H1 (cell line): ENCODE data around the gene AGAP1. TPM values are rescaled to one million over a fixed set of nuclear protein-coding genes. Genes with fewer than 3 reads are reported as not detected.

Source experiments
- CTCF ChIA-PET: fragments of 300-600 bp; sonication (Branson Sonifier 250); formaldehyde crosslinking; loops from one replicate; lab custom pipeline; 2021; ENCODE audit not compliant: partially characterized antibody; lab: Charles Lee
- POLR2A ChIA-PET: fragments of 300-600 bp; sonication (Branson Sonifier 250); formaldehyde crosslinking; loops from one replicate; lab custom pipeline; 2021; ENCODE audit warnings: inconsistent platforms; ENCODE audit not compliant: partially characterized antibody; lab: Charles Lee
- DNase-seq, 2 experiments: peaks; one replicate each; pipeline versions ENCODE4 v3.0.0 to v3.0.0-alpha.2; 2010 to 2022; ENCODE audit warnings: low spot score in 2 of 2, low read depth in 1 of 2, mixed read lengths in 1 of 2
- FAIRE-seq: peaks from 2 replicates; lab custom pipeline; 2011; peaks lifted over from hg19 to GRCh38; lab: Jason Lieb, UNC
- H2AFZ ChIP-seq: 2 replicates; pipeline ENCODE4 v1.8.1; 2012; ENCODE audit warnings: low read length, inconsistent platforms
- H2AK5ac ChIP-seq: 2 replicates; pipeline ENCODE4 v1.6.1; 2013; ENCODE audit warnings: low read depth, low read length
- H2BK120ac ChIP-seq: replicated peaks from 2 replicates; pipeline ENCODE3; 2013; ENCODE audit warnings: low read depth, low read length, inconsistent platforms
- H2BK12ac ChIP-seq: 2 replicates; pipeline ENCODE4 v1.6.1; 2013; ENCODE audit warnings: low read depth, low read length
- H2BK15ac ChIP-seq: 2 replicates; pipeline ENCODE4 v1.6.1; 2013; ENCODE audit warnings: low read length
- H2BK20ac ChIP-seq: 2 replicates; pipeline ENCODE4 v1.6.1; 2013; ENCODE audit warnings: low read length
- H2BK5ac ChIP-seq: 2 replicates; pipeline ENCODE4 v1.6.1; 2013; ENCODE audit warnings: low read depth, low read length
- H3K14ac ChIP-seq: 2 replicates; pipeline ENCODE4 v1.6.1; 2013; ENCODE audit warnings: inconsistent platforms; ENCODE audit not compliant: insufficient read length
- H3K18ac ChIP-seq: 2 replicates; pipeline ENCODE4 v1.6.1; 2013; ENCODE audit warnings: low read length; ENCODE audit errors: extremely low read depth
- H3K23ac ChIP-seq: 2 replicates; pipeline ENCODE4 v1.6.1; 2013; ENCODE audit warnings: inconsistent platforms; ENCODE audit not compliant: insufficient read length
- H3K23me2 ChIP-seq: 2 replicates; pipeline ENCODE4 v1.6.1; 2013; ENCODE audit warnings: low read depth, low read length
- H3K27ac ChIP-seq: 2 replicates; pipeline ENCODE4 v1.6.1; 2011; ENCODE audit warnings: low read depth, low read length, inconsistent platforms
- H3K27me3 ChIP-seq, 4 experiments: replicated peaks in 1 of 4; 1 replicate in 1 of 4; 2 replicates in 3 of 4; pipeline versions ENCODE4 v1.6.1 to v1.8.1; 2011 to 2013; ENCODE audit warnings: low read length in 3 of 4, mild to moderate bottlenecking in 3 of 4, inconsistent platforms in 2 of 4, mixed read lengths in 2 of 4, moderate library complexity in 1 of 4; ENCODE audit not compliant: control insufficient read depth in 3 of 4, insufficient read depth in 3 of 4; ENCODE audit errors: extremely low read depth in 1 of 4
- H3K36me3 ChIP-seq, 4 experiments: 2 replicates each; pipeline versions ENCODE4 v1.6.1 to v1.8.1; 2011 to 2013; ENCODE audit warnings: mild to moderate bottlenecking in 4 of 4, low read length in 3 of 4, moderate library complexity in 2 of 4, control low read depth in 1 of 4, inconsistent platforms in 1 of 4; ENCODE audit not compliant: insufficient read depth in 4 of 4, control insufficient read depth in 2 of 4
- H3K4ac ChIP-seq: replicated peaks from 2 replicates; pipeline ENCODE3; 2013; ENCODE audit warnings: low read length, low read depth, mixed read lengths, inconsistent platforms; ENCODE audit not compliant: insufficient read length
- H3K4me1 ChIP-seq, 4 experiments: replicated peaks in 1 of 4; 1 replicate in 1 of 4; 2 replicates in 3 of 4; pipeline versions ENCODE4 v1.6.1 to v1.8.1; 2011 to 2013; ENCODE audit warnings: low read length in 3 of 4, inconsistent platforms in 2 of 4, mixed read lengths in 1 of 4; ENCODE audit not compliant: insufficient read depth in 4 of 4, control insufficient read depth in 3 of 4
- H3K4me2 ChIP-seq, 2 experiments: 2 replicates each; pipeline versions ENCODE4 v1.6.1 to v1.8.1; 2011 to 2013; ENCODE audit warnings: low read depth in 2 of 2, low read length in 2 of 2, control low read depth in 1 of 2, inconsistent platforms in 1 of 2, mild to moderate bottlenecking in 1 of 2; ENCODE audit not compliant: insufficient read depth in 1 of 2
- H3K4me3 ChIP-seq, 4 experiments: fragments of 200-600, 300-600 bp in 1 of 4; sonication (generic), shearing (Covaris generic), sonication (Bioruptor Twin) in 1 of 4; 2 replicates each; pipeline versions ENCODE4 v1.5.1 to v1.8.1; 2011 to 2016; ENCODE audit warnings: low read length in 4 of 4, low read depth in 3 of 4, control low read depth in 2 of 4, inconsistent platforms in 2 of 4, mild to moderate bottlenecking in 2 of 4, mixed read lengths in 1 of 4, moderate library complexity in 1 of 4; ENCODE audit not compliant: insufficient read depth in 2 of 4; ENCODE audit errors: extremely low read depth in 1 of 4
- H3K56ac ChIP-seq: replicated peaks from 2 replicates; pipeline ENCODE3; 2013; ENCODE audit warnings: low read depth, mild to moderate bottlenecking, mixed read lengths, low read length, inconsistent platforms; ENCODE audit not compliant: insufficient read length
- H3K79me1 ChIP-seq: 2 replicates; pipeline ENCODE4 v1.6.1; 2013; ENCODE audit warnings: low read depth, low read length, control low read depth
- H3K79me2 ChIP-seq, 2 experiments: 2 replicates each; pipeline versions ENCODE4 v1.6.1 to v1.8.1; 2012 to 2013; ENCODE audit warnings: low read length in 2 of 2, mild to moderate bottlenecking in 2 of 2, inconsistent platforms in 1 of 2; ENCODE audit not compliant: insufficient read depth in 2 of 2, control insufficient read depth in 1 of 2
- H3K9ac ChIP-seq, 4 experiments: replicated peaks in 1 of 4; 1 replicate in 1 of 4; 2 replicates in 3 of 4; pipeline versions ENCODE4 v1.6.1 to v1.8.1; 2011 to 2013; ENCODE audit warnings: low read depth in 3 of 4, low read length in 3 of 4, control low read depth in 2 of 4, mild to moderate bottlenecking in 2 of 4, moderate library complexity in 2 of 4, inconsistent platforms in 1 of 4; ENCODE audit errors: extremely low read depth in 1 of 4
- H3K9me3 ChIP-seq, 2 experiments: 2 replicates each; pipeline versions ENCODE4 v1.6.1 to v1.8.1; 2012 to 2013; ENCODE audit warnings: mild to moderate bottlenecking in 2 of 2, moderate library complexity in 2 of 2, control low read depth in 1 of 2, inconsistent platforms in 1 of 2, low read depth in 1 of 2, low read length in 1 of 2, mixed read lengths in 1 of 2; ENCODE audit not compliant: insufficient read depth in 2 of 2
- H4K20me1 ChIP-seq, 2 experiments: replicated peaks in 1 of 2; 2 replicates each; pipeline versions ENCODE3 to v1.8.1; 2011 to 2013; ENCODE audit warnings: inconsistent platforms in 2 of 2, low read length in 2 of 2, mild to moderate bottlenecking in 1 of 2; ENCODE audit not compliant: insufficient read depth in 2 of 2, control insufficient read depth in 1 of 2
- H4K5ac ChIP-seq: 2 replicates; pipeline ENCODE4 v1.6.1; 2013; ENCODE audit warnings: low read length, low read depth, mixed read lengths, inconsistent platforms; ENCODE audit not compliant: insufficient read length
- H4K8ac ChIP-seq: 2 replicates; pipeline ENCODE4 v1.8.0; 2013; ENCODE audit warnings: mild to moderate bottlenecking, moderate library complexity, low read length, inconsistent platforms; ENCODE audit not compliant: insufficient read depth; ENCODE audit errors: extremely low read depth
- H4K91ac ChIP-seq: replicated peaks from 2 replicates; pipeline ENCODE3; 2013; ENCODE audit warnings: low read length, mixed read lengths, inconsistent platforms; ENCODE audit not compliant: insufficient read length
- CBX5 ChIP-seq: fragments of 300-800, 300-1000 bp; sonication (generic); IDR thresholded peaks from 2 replicates; pipeline ENCODE4 v1.7.1; 2016; ENCODE audit warnings: antibody characterized with exemption, low read length, low read depth
- CTCF ChIP-seq, 3 experiments: IDR thresholded peaks; 1 replicate in 2 of 3; 2 replicates in 1 of 3; pipeline versions ENCODE4 v1.5.1 to v1.6.1; 2011; ENCODE audit warnings: low read length in 3 of 3, mild to moderate bottlenecking in 3 of 3, inconsistent platforms in 2 of 3, low read depth in 1 of 3, moderate library complexity in 1 of 3; ENCODE audit not compliant: insufficient read depth in 1 of 3; ENCODE audit errors: control extremely low read depth in 1 of 3
- KDM5A ChIP-seq: fragments of 200-600 bp; IDR thresholded peaks from 2 replicates; pipeline ENCODE4 v1.7.1; 2012; ENCODE audit warnings: mild to moderate bottlenecking, low read length, inconsistent platforms, mixed read lengths
- POU5F1 ChIP-seq: IDR thresholded peaks from 2 replicates; pipeline ENCODE4 v1.6.1; 2011; ENCODE audit warnings: low read depth, mild to moderate bottlenecking, low read length, moderate library complexity
- RNF2 ChIP-seq: fragments of 200-900, 300-1000 bp; sonication (generic); IDR thresholded peaks from 2 replicates; pipeline ENCODE4 v1.7.1; 2016; ENCODE audit warnings: borderline replicate concordance, low read depth, mild to moderate bottlenecking, antibody characterized with exemption, low read length; ENCODE audit not compliant: poor library complexity, severe bottlenecking; ENCODE audit errors: missing control alignments
- SUZ12 ChIP-seq: fragments of 200-600 bp; sonication (generic); IDR thresholded peaks from 2 replicates; pipeline ENCODE4 v1.6.1; 2012; ENCODE audit warnings: mild to moderate bottlenecking, inconsistent platforms, low read length, moderate library complexity, mixed read lengths
- TAF7 ChIP-seq: optimal IDR thresholded peaks from 2 replicates; pipeline ENCODE3; 2011; ENCODE audit warnings: low read depth, mild to moderate bottlenecking, inconsistent platforms, low read length, moderate library complexity, borderline replicate concordance
- TCF12 ChIP-seq: IDR thresholded peaks from 2 replicates; pipeline ENCODE4 v1.6.1; 2011; ENCODE audit warnings: low read depth, mild to moderate bottlenecking, low read length
- USF2 ChIP-seq: IDR thresholded peaks from 2 replicates; pipeline ENCODE4 v1.6.1; 2011; ENCODE audit warnings: low read length, improper control_type of control experiment
- YY1 ChIP-seq: IDR thresholded peaks from 2 replicates; pipeline ENCODE4 v1.6.1; 2011; ENCODE audit warnings: low read depth, mild to moderate bottlenecking, low read length
- WGBS, 2 experiments: shearing (Covaris generic) in 1 of 2; methylation state at CpG; one replicate each; pipeline versions ENCODE4 v1.1.6 to v1.1.7; 2013 to 2015; ENCODE audit warnings: low lambda C conversion rate in 2 of 2, mixed read lengths in 2 of 2, inconsistent platforms in 1 of 2, low coverage in 1 of 2, missing lambda C conversion rate in 1 of 2; ENCODE audit not compliant: insufficient replicate concordance in 2 of 2, insufficient coverage in 1 of 2, insufficient read length in 1 of 2; ENCODE audit errors: extremely low coverage in 1 of 2, missing lambda C conversion rate in 1 of 2; 5-methylcytosine and 5-hydroxymethylcytosine counted together
- polyA plus RNA-seq, 7 experiments: library from polyadenylated mRNA; depleted of rRNA in 3 of 7; stranded (reverse) in 5 of 7; unstranded in 2 of 7; fragments of >200 nt in 5 of 7; fragments of 200-250 nt in 2 of 7; gene quantifications; 1 replicate in 5 of 7; 2 replicates in 1 of 7; 4 replicates in 1 of 7; pipeline versions ENCODE4 v1.2.1 to v1.2.3, GENCODE V29; 2011 to 2013; ENCODE audit warnings: missing spikeins in 2 of 7, mixed read lengths in 2 of 7
- total RNA-seq: library from RNA; stranded (reverse); fragmentation: NEBNext Ultra II Directional; extraction: Animal tissue kit (Norgen Biotek cat#: 25700); gene quantifications from 2 replicates; pipeline ENCODE4 v1.2.1, GENCODE V29; 2021

The AGAP1 gene
- total and polyA plus RNA-seq, 2 of the 8 experiments (the other 6 are each of a cell fraction or from before 2014, with no cell fraction given) = 18.1 to 39.4 TPM

- H3K79me1 ChIP-seq = peaks cover 12% of the 10 kb centered on the region
- no peak overlapping the region for H2BK120ac ChIP-seq
- no peak overlapping the region for H3K9ac ChIP-seq
- H4K8ac ChIP-seq = no peak overlapping the region
- H3K23me2 ChIP-seq = no peaks in the 10 kb centered on the region
- no peaks in the 10 kb centered on the region for H3K9me3 ChIP-seq
- no peaks in the 10 kb centered on the region for H3K4me1 ChIP-seq
- no peaks in the 10 kb centered on the region for H3K27me3 ChIP-seq
- peaks cover 4 to 24% of the 10 kb centered on the region in 2 experiments for H4K20me1 ChIP-seq
- H4K91ac ChIP-seq = no peak overlapping the region
- no peak overlapping the region for H3K23ac ChIP-seq
- ChIA-PET POLR2A (no interaction called here), CTCF (interaction anchor here (0.9 kb wide), 1 partner anchor 113 kb away, joined by 3 read pairs; no protein-coding TSS in a partner anchor)
- H2BK15ac ChIP-seq = no peak overlapping the region
- no peak overlapping the region for H2BK20ac ChIP-seq
- H3K56ac ChIP-seq = no peak overlapping the region
- 91% methylated on average over 11 of the region's 11 CpGs; no CpG with 5 or more reads in 1 of the 2 experiments for WGBS, 2 experiments
- no peak overlapping the region for H3K4me2 ChIP-seq
- no peak overlapping the region for H2BK12ac ChIP-seq
- DNase-seq (no peak), FAIRE-seq (no peak)
- no peak overlapping the region for H3K18ac ChIP-seq
- H2AFZ ChIP-seq = no peak overlapping the region
- no peak overlapping the region for H3K4ac ChIP-seq
- peaks cover 0 to 7% (median 1%) of the 10 kb centered on the region in 4 experiments; a peak in 4 of 8 replicates for H3K36me3 ChIP-seq
- no peak overlapping the region for H2AK5ac ChIP-seq
- H4K5ac ChIP-seq = no peak overlapping the region
- H3K14ac ChIP-seq = no peak overlapping the region
- no peak overlapping the region for H2BK5ac ChIP-seq
- H3K79me2 ChIP-seq = peaks cover 0 to 20% of the 10 kb centered on the region in 2 experiments; a peak in 2 of 4 replicates
- H3K4me3 ChIP-seq = no peak overlapping the region
- H3K27ac ChIP-seq = no peak overlapping the region
- TF ChIP-seq CBX5 (no peak), SUZ12 (no peak), TAF7 (no peak), USF2 (no peak), TCF12 (no peak), YY1 (no peak), POU5F1 (no peak), CTCF (IDR thresholded peaks at IDR 0.05; ENCODE audit: control extremely low read depth in 1 of 3, insufficient read depth in 1 of 3, low read depth in 1 of 3, low read length in 3 of 3) (no peak), RNF2 (no peak), KDM5A (no peak)
These were observed 217.1 kb downstream of the AGAP1 start for GRCh38 chr2:235710933-235711332.
